ENCODE data around the gene MLLT1. TPM values are rescaled to one million over a fixed set of nuclear protein-coding genes. Genes with fewer than 3 reads are reported as not detected.

Gene MLLT1
- total RNA-seq, 1 donor from 2014 or later = 65.8 TPM

DNA sequence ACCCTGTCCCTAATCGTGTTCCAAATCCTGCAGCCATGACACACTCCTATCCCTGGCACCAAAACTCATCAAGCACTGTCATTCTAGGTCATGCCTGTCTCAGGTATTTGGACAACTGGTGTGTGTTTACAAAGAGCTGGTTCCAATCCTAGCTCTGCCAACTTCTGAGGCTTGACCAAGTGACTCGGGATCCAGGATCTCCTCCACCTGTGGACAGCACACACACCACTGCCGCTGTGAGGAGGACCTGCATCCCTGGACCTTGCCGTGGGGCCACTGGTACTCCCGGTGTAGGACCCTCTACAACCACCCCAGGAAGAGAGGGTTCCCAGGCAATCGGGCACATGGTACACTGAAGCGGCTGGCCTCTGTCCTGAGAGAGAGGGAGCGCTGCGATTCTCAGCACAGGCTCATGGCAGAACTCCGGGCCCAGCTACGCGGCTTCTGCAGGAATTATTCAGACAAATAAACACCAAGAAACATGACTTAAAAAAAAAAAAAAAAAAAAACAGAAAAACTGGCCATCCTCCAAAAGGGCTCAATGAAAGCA, 20.4 kb downstream of the MLLT1 start:
- Mint-ChIP-seq H3K27me3 (ENCODE audit: unreplicated experiment) (no peaks in the 10 kb centered on the region), H3K36me3 (ENCODE audit: unreplicated experiment) (peaks cover 16% of the 10 kb centered on the region), H3K9me3 (ENCODE audit: unreplicated experiment) (no peaks in the 10 kb centered on the region), H3K4me1 (ENCODE audit: unreplicated experiment) (peaks cover 17% of the 10 kb centered on the region), H3K4me3 (ENCODE audit: unreplicated experiment) (no peak overlapping the region), H3K27ac (ENCODE audit: unreplicated experiment) (no peak overlapping the region)
- TF ChIP-seq, protein P1, sequence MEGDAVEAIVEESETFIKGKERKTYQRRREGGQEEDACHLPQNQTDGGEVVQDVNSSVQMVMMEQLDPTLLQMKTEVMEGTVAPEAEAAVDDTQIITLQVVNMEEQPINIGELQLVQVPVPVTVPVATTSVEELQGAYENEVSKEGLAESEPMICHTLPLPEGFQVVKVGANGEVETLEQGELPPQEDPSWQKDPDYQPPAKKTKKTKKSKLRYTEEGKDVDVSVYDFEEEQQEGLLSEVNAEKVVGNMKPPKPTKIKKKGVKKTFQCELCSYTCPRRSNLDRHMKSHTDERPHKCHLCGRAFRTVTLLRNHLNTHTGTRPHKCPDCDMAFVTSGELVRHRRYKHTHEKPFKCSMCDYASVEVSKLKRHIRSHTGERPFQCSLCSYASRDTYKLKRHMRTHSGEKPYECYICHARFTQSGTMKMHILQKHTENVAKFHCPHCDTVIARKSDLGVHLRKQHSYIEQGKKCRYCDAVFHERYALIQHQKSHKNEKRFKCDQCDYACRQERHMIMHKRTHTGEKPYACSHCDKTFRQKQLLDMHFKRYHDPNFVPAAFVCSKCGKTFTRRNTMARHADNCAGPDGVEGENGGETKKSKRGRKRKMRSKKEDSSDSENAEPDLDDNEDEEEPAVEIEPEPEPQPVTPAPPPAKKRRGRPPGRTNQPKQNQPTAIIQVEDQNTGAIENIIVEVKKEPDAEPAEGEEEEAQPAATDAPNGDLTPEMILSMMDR (IDR thresholded peaks at IDR 0.05) = no peak
- no peak for DNase-seq (ENCODE audit: extremely low spot score, unreplicated experiment)

DNA sequence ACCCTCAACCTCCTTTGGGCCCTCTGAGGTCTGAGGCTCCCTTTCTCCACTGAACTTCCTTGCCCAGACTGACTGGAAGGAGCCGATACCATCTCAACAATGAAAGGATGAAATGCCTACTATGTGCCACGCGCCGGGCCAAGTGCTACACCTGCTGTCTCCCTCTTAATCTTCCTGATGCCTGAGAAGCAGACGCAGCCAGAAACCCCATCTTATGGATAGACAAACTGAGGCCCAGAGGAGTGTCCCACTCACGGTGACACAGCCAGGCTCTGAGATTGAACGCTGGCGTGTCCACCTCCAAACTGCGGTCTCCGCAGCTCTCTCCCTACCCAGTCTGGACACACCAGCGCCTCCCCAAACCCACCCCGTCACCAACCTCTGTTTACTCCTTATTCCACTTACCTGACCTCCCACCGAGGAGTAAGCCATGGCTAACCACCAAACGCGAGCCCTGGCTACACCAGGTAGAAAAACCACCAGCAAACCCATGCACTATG, 20.9 kb downstream of the MLLT1 start:
- no peak overlapping the region for H3K4me3 Mint-ChIP-seq (ENCODE audit: unreplicated experiment)
- H3K36me3 Mint-ChIP-seq (ENCODE audit: unreplicated experiment) = peaks cover 14% of the 10 kb centered on the region
- H3K27me3 Mint-ChIP-seq (ENCODE audit: unreplicated experiment) = no peaks in the 10 kb centered on the region
- H3K27ac Mint-ChIP-seq (ENCODE audit: unreplicated experiment) = no peak overlapping the region
- TF ChIP-seq, protein P1 (IDR thresholded peaks at IDR 0.05) = no peak
- H3K4me1 Mint-ChIP-seq (ENCODE audit: unreplicated experiment) = peaks cover 12% of the 10 kb centered on the region
- H3K9me3 Mint-ChIP-seq (ENCODE audit: unreplicated experiment) = no peaks in the 10 kb centered on the region
- no peak for DNase-seq (ENCODE audit: extremely low spot score, unreplicated experiment)

DNA sequence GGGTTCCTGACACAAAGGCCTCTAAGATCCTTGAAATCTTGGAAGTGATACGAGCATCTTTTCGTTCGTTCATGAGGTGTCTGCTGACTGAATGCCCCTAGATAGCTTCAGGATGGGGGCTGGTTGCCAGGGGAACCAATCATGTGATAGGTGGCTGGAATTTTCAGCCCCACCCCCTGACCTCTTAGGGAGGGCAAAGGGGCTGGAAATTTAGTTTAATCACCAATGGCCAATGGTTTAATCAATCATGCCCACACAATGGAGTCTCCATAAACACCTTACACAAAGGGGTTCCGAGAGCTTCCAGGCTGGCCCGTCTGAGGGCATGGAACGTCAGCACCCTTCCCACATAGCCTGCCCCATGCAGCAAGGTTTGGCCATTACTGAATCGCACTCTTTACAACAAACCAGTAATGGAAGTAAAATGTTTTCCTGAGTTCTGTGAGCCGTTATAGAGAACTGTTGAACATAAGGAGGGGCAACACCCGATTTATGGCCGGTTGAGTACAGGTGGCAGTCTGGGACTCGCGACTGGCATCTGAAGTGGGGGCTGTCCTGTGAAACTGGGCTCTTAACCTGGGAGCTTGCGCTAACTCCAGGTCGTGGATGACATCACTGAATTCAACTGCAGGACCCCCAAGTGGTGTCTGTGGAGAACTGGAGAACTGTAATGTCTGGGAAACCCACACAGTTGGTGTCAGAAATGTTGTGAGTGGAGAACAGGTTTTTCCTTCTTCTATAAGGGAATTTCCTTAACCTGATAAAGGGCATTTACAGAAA, 25.6 kb downstream of the MLLT1 start:
- Mint-ChIP-seq H3K9me3 (ENCODE audit: unreplicated experiment) (no peaks in the 10 kb centered on the region), H3K27ac (ENCODE audit: unreplicated experiment) (no peak overlapping the region), H3K4me3 (ENCODE audit: unreplicated experiment) (no peak overlapping the region), H3K4me1 (ENCODE audit: unreplicated experiment) (peaks cover 15% of the 10 kb centered on the region), H3K27me3 (ENCODE audit: unreplicated experiment) (no peaks in the 10 kb centered on the region), H3K36me3 (ENCODE audit: unreplicated experiment) (peaks cover 10% of the 10 kb centered on the region)
- TF ChIP-seq, protein P1 (IDR thresholded peaks at IDR 0.05) = no peak
- DNase-seq (ENCODE audit: extremely low spot score, unreplicated experiment) = no peak

DNA sequence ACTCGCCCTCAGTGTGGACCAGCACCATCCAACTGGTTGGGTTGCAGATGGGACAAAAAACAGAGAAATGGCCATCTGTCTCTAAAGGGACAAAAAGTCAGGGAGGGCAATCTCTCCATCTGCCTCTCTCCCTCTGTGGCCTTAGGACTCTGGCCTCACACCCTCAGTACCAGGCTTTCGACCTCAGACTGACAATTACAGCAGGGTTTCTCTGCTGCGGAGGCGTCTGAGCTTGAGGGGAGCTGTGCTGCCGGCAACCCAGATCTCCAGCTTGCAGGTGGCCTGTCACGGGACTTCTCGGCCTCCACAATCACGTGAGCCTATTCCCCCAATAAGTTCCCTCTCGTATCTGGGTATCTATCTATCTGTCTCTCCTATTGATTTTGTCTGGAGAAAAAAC, 27.7 kb downstream of the MLLT1 start:
- Mint-ChIP-seq H3K4me3 (ENCODE audit: unreplicated experiment) (no peak overlapping the region), H3K9me3 (ENCODE audit: unreplicated experiment) (no peaks in the 10 kb centered on the region), H3K27me3 (ENCODE audit: unreplicated experiment) (no peaks in the 10 kb centered on the region), H3K36me3 (ENCODE audit: unreplicated experiment) (peaks cover 14% of the 10 kb centered on the region), H3K27ac (ENCODE audit: unreplicated experiment) (no peak overlapping the region), H3K4me1 (ENCODE audit: unreplicated experiment) (peaks cover 21% of the 10 kb centered on the region)
- DNase-seq (ENCODE audit: extremely low spot score, unreplicated experiment) = no peak
- TF ChIP-seq, protein P1 (IDR thresholded peaks at IDR 0.05) = no peak

DNA sequence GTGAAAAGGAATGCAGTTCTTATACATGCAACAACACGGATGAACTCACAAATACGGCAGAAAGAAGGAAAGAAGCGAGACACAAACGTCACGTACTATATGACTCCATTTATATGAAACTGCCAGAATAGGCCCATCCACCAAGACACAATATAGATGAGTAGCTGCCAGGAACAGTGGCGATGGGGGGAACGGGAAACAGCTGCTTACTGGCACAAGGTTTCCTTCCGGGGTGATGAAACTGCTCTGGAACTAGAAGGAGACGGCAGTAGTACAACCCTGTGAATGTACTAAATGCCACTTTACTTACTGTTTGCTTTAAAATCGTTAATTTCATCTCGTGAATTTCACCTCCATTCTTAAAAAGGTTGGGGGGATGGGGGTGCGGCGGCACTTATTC, 28.9 kb downstream of the MLLT1 start:
- no peak for DNase-seq (ENCODE audit: extremely low spot score, unreplicated experiment)
- Mint-ChIP-seq H3K27ac (ENCODE audit: unreplicated experiment) (no peak overlapping the region), H3K4me1 (ENCODE audit: unreplicated experiment) (peaks cover 21% of the 10 kb centered on the region), H3K27me3 (ENCODE audit: unreplicated experiment) (no peaks in the 10 kb centered on the region), H3K9me3 (ENCODE audit: unreplicated experiment) (peaks cover 3% of the 10 kb centered on the region), H3K36me3 (ENCODE audit: unreplicated experiment) (peaks cover 20% of the 10 kb centered on the region), H3K4me3 (ENCODE audit: unreplicated experiment) (no peak overlapping the region)
- TF ChIP-seq, protein P1 (IDR thresholded peaks at IDR 0.05) = no peak

Data from osteocyte (in vitro differentiated cells).